HepG2 (cell line): Measurements from ENCODE around the gene GPR158. TPM values are rescaled to one million over a fixed set of nuclear protein-coding genes. Genes with fewer than 3 reads are reported as not detected.
A peak's percentile ranks its signal among the peaks of the same experiment; 100 is the strongest.

Experiments used
- ATF1 ChIP-seq: IDR thresholded peaks from 2 replicates; pipeline ENCODE4 v1.6.1; 2016; ENCODE audit warnings: mild to moderate bottlenecking, control low read depth
- ATF3 ChIP-seq: sonication (generic); formaldehyde crosslinking; IDR thresholded peaks from 2 replicates; pipeline ENCODE4 v1.4.0; 2020; ENCODE audit warnings: missing genetic modification reagents
- DNMT3B ChIP-seq: conservative IDR thresholded peaks from 2 replicates; pipeline ENCODE4 v1.6.1; 2016; ENCODE audit warnings: missing biosample characterization, control low read depth
- ETV6 ChIP-seq: sonication (generic); formaldehyde crosslinking; conservative IDR thresholded peaks from 2 replicates; pipeline ENCODE4 v1.4.0; 2020; ENCODE audit warnings: missing genetic modification reagents
- GMEB1 ChIP-seq: sonication (generic); formaldehyde crosslinking; IDR thresholded peaks from 2 replicates; pipeline ENCODE4 v1.5.1; 2020; ENCODE audit warnings: missing genetic modification reagents, mild to moderate bottlenecking, borderline replicate concordance
- IKZF4 ChIP-seq: sonication (generic); formaldehyde crosslinking; IDR thresholded peaks from 2 replicates; pipeline ENCODE4 v1.5.1; 2020; ENCODE audit warnings: borderline replicate concordance, mild to moderate bottlenecking, low read depth, missing genetic modification reagents; ENCODE audit errors: not compliant biosample characterization
- KAT2B ChIP-seq: fragments of 150-350 bp; IDR thresholded peaks from 2 replicates; pipeline ENCODE4 v1.6.1; 2014; ENCODE audit warnings: low read depth, low read length, borderline replicate concordance
- KLF6 ChIP-seq: IDR thresholded peaks from 2 replicates; pipeline ENCODE4 v1.8.0; 2016; ENCODE audit warnings: missing biosample characterization, missing genetic modification reagents
- MIXL1 ChIP-seq: IDR thresholded peaks from 2 replicates; pipeline ENCODE4 v1.6.1; 2016
- STAG1 ChIP-seq: sonication (generic); formaldehyde crosslinking; IDR thresholded peaks from 2 replicates; pipeline ENCODE4 v1.4.0; 2020; ENCODE audit warnings: missing genetic modification reagents
- TEF ChIP-seq: sonication (generic); formaldehyde crosslinking; IDR thresholded peaks from 2 replicates; pipeline ENCODE4 v1.5.0; 2020; ENCODE audit warnings: missing genetic modification reagents
- TMF1 ChIP-seq: sonication (generic); formaldehyde crosslinking; IDR thresholded peaks from 2 replicates; pipeline ENCODE4 v1.8.1; 2022; ENCODE audit warnings: low read depth, missing genetic modification reagents
- ZBTB3 ChIP-seq: sonication (generic); formaldehyde crosslinking; IDR thresholded peaks from 2 replicates; pipeline ENCODE4 v1.4.0; 2020; ENCODE audit warnings: low read depth, mild to moderate bottlenecking, moderate library complexity, missing genetic modification reagents, borderline replicate concordance
- ZBTB37 ChIP-seq: sonication (generic); formaldehyde crosslinking; IDR thresholded peaks from 2 replicates; pipeline ENCODE4 v1.4.0; 2020; ENCODE audit warnings: mild to moderate bottlenecking, missing genetic modification reagents
- ZFP91 ChIP-seq: sonication (generic); formaldehyde crosslinking; IDR thresholded peaks from 2 replicates; pipeline ENCODE4 v1.9.0; 2022; ENCODE audit warnings: missing genetic modification reagents, mild to moderate bottlenecking, borderline replicate concordance
- ZNF580 ChIP-seq: IDR thresholded peaks from 2 replicates; pipeline ENCODE4 v1.6.1; 2016; ENCODE audit warnings: low read depth, borderline replicate concordance
- ZNF609 ChIP-seq: sonication (generic); formaldehyde crosslinking; IDR thresholded peaks from 2 replicates; pipeline ENCODE4 v1.4.0; 2020; ENCODE audit warnings: mild to moderate bottlenecking, missing genetic modification reagents, borderline replicate concordance
- polyA plus RNA-seq, 8 experiments: library from polyadenylated mRNA; depleted of rRNA in 3 of 8; stranded (reverse) in 7 of 8; unstranded in 1 of 8; fragments of >200 nt; fragmentation: Illumina TruSeq in 4 of 8; extraction: Trizol in 4 of 8; gene quantifications; 2 replicates each; pipeline versions ENCODE4 v1.2.1 to v1.2.3, GENCODE V29; 2011 to 2016; ENCODE audit warnings: low read depth in 4 of 8, missing spikeins in 1 of 8, mixed read lengths in 1 of 8; ENCODE audit not compliant: insufficient read depth in 1 of 8
- total RNA-seq, 5 experiments: library from RNA; depleted of rRNA; stranded (reverse); fragments of >200 nt; fragmentation: Illumina TruSeq; extraction: Trizol; gene quantifications; 2 replicates each; pipeline ENCODE4 v1.2.3, GENCODE V29; 2016; ENCODE audit warnings: low read depth in 1 of 5

Gene GPR158
- total and polyA plus RNA-seq, 2 of the 13 experiments (the other 11 are each of a cell fraction or from before 2014, with no cell fraction given) = not detected

GRCh38 chr10:25174461-25175230, at the start of gene GPR158 (continued):
- TF ChIP-seq GMEB1 (CRISPR knock-in tag) (no peak), ZBTB3 (no peak), ZNF609 (CRISPR knock-in tag) (no peak), ZBTB37 (CRISPR knock-in tag) (no peak), IKZF4 (CRISPR knock-in tag) (peak; percentile 80), MIXL1 (CRISPR knock-in tag) (0 out of 2 replicates have a peak, but pooled peaks have one; percentile 40), TMF1 (peak; percentile 86), ZFP91 (CRISPR knock-in tag) (peak; percentile 48), ZNF580 (CRISPR knock-in tag) (peak; percentile 66; the same call in 1 of the 2 replicates), TEF (peak; percentile 39; the same call in 1 of the 2 replicates), DNMT3B (CRISPR knock-in tag) (no peak), KAT2B (no peak), ETV6 (CRISPR knock-in tag) (0 out of 2 replicates have a peak, but pooled peaks have one; percentile 71), KLF6 (CRISPR knock-in tag) (peak; percentile 85), ATF3 (CRISPR knock-in tag) (0 out of 2 replicates have a peak, but pooled peaks have one; percentile 49), ATF1 (CRISPR knock-in tag) (no peak), STAG1 (CRISPR knock-in tag) (no peak)
